ENCODE results near the gene PCDH9.

Gene PCDH9

GRCh38 chr13:66557357-66557756, 672.8 kb downstream of the PCDH9 start:
- DNase-seq, result no peak

- DNase-seq, result no peak
Observed at GRCh38 chr13:66556306-66556705, 673.8 kb downstream of the PCDH9 start.

GRCh38 chr13:66553391-66553790, 676.7 kb downstream of the PCDH9 start:
- no peak for DNase-seq

DNA sequence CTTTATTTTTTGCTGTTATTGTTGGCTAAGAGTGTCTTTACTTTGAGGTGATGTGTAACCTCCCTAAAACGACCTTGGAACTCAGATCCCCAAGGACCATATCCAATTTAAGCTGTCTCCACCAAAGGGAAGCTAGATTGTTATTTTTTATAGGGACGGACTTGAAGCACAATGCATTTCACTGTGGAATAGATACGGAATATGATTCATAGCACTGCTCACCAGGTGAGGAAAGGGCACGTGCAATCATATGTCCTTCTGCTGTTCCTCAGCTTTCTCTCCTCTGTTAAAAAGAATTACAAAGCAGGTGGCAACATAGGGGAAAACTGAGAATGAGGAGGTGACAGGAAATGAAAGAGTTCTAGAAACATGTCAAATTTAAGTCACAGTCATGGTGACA, 679.0 kb downstream of the PCDH9 start:
- no peak for DNase-seq

DNA sequence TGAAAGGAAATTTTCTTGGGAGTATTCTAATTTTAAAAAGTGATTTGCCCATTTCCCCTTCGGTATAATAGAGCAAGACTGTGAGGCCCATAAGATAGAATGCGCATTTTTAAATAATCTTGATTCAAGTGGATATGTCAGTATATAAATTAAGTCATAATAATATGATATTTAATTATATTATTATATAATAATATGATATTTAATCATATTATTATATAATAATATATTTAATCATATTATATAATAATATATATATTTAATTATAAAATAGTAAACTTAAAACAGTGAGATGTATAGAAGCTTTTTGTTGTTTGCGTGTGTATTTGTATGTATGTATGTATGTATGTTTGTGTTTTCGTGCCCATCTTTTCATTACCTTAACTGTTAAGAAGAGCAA, 682.5 kb downstream of the PCDH9 start:
- DNase-seq, result no peak

- DNase-seq, result no peak
Observed at GRCh38 chr13:66546534-66547379, 683.4 kb downstream of the PCDH9 start.

- no peak for DNase-seq
Observed at GRCh38 chr13:66543780-66544179, 686.4 kb downstream of the PCDH9 start.

DNA sequence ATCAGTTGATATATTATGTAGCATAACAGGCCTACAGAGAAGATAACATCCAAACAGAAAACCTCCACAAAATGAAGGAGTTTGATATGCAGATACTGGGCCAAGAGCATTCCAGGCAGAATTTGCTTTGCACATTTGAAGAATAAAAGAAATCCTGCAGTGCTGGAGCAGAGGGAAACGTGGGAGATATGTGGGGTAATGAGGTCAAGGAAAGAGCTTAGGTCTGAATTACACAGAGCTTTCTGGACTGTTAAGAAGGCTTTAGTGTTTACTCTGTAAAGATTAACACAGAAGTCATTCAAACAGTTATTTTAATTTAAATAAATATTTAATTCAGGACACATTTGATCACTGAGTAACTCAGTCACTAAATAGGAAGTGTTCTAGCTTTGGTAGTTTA, 692.7 kb downstream of the PCDH9 start:
- no peak for DNase-seq

DNA sequence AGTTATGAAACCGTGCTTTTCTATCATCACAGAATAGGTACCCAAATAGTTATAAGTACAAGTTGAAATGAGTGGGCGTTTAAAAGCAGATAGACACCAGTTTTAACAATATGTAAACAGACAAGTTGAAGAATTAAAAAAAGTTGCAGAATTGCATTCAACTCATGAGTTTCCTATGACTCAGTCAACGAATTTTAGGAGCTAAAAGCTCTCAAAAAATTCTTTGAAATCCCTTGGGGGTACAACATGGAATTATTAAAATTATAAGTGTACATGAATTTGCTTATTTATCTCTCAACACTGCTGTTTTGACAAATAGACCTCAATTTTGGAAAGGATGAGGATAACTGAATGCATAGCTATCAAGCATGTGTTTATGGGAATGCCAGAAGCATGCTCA, 693.4 kb downstream of the PCDH9 start:
- no peak for DNase-seq

DNA sequence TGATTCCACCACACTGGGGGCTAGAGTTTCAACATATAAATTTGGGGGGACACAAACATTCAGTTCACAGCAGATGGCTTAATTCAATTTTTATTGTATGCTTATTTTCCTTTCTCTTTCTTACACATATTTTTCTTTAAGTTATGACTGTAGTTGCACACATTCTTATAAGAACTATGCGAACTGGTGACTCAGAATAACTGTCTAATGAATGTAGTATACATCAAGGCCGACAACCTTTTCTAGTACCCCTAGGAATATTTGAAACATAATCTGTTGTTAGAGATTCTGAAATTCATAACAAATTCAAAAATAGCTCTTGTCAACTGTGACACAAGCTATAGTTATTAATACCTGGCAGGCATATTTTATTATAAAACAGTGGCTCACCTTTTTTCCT, 695.6 kb downstream of the PCDH9 start:
- DNase-seq, result no peak

GRCh38 chr13:66532845-66533244, 697.3 kb downstream of the PCDH9 start:
- no peak for DNase-seq

DNA sequence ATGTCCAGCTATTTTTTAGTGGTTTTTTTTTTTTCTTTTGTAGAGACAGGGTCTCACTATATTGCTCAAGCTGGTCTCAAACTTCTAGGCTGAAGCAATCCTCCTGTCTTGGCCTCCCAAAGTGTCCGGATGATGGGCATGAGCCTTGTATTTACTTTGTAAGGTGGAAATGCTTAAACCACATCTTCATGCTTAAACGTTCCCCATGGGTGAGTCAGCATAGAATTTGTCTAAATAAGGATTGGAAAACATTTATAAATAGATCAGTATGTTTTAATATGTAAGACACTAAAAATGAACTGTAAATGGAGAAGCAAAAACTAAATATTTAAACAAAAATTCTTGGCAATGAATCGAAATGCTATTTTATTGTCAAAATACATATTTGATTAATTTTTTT, 698.0 kb downstream of the PCDH9 start:
- DNase-seq, result no peak

- no peak for DNase-seq
Observed at GRCh38 chr13:66530686-66531085, 699.5 kb downstream of the PCDH9 start.

DNA sequence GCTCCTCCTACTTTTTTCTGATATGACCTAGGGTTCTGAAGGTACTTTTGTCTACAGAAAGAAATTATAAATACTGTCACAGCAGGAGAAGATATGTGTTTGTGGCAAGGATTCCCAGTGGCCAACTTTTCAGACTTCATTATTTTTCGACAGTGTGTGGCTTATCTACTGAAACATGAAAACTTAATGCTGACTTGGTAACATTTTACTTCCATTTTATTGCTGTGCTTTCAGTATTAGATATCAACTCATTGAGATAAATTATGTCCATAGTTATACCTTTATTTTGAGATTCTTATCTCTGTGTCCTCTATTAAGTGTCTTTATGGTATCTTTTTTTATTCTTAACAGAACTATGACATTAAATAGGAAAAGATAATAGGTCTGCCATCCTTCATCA, 700.0 kb downstream of the PCDH9 start:
- no peak for DNase-seq

GRCh38 chr13:66528944-66529576, 701.1 kb downstream of the PCDH9 start:
- DNase-seq, result no peak

- DNase-seq, result no peak
Observed at GRCh38 chr13:66528180-66528579, 702.0 kb downstream of the PCDH9 start.

GRCh38 chr13:66520511-66521355, 709.4 kb downstream of the PCDH9 start:
- DNase-seq, result no peak

- DNase-seq, result no peak
Observed at GRCh38 chr13:66519259-66519658, 710.9 kb downstream of the PCDH9 start.

- no peak for DNase-seq
Observed at GRCh38 chr13:66518068-66518467, 712.1 kb downstream of the PCDH9 start.

- no peak for DNase-seq
Observed at GRCh38 chr13:66513728-66514127, 716.4 kb downstream of the PCDH9 start.

DNA sequence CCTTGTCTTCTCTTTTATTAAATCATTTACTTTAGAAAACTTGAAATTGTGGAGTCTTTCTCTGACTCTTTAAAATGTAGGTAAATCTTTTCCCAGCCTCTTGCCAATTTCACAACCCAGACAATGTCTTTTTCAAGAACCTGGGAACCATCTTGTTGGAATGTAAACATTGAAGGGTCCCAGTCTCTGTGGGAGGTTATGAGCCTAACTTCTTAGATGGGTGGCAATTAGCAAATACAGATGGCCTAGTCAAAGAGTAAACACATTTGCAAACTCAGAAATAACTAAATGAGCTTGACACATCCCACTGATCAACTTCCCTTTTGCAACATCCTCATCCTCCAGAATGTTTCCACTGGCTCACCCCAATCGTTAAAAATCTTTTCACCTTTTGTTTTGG, 721.0 kb downstream of the PCDH9 start:
- DNase-seq, result no peak

DNA sequence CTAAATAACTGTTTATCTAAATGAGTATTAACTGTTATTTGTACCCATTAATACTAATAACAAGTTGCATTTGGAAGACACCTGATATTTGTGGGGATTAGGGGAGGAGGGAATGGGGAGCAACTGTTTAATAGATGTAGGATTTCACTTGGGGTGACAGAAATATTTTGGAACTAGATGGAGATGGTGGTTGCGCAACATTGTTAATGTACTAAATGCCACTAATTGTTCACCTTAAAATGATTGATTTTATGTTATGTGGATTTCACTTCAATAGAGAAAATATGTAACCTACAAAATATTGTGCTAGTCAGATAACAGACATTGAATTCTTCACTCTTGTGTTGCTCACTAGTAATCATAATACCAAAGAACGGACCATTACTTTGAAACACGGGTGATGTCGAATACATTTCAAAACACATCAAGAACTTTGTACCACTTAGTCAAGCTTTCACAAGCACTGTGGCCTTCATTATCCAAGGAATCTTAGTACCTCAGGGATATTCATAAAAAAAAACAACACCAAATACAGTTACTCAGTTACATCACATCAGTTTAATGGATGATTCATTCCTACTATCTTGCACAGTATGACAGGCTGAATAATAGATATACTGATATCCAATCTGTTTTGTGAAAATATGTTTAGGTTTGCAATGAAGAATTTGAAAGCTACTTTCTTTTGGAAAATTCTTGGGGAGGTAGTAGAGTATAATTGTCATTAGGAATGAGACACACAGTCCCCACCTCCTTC, 721.8 kb downstream of the PCDH9 start:
- DNase-seq, result no peak

DNA sequence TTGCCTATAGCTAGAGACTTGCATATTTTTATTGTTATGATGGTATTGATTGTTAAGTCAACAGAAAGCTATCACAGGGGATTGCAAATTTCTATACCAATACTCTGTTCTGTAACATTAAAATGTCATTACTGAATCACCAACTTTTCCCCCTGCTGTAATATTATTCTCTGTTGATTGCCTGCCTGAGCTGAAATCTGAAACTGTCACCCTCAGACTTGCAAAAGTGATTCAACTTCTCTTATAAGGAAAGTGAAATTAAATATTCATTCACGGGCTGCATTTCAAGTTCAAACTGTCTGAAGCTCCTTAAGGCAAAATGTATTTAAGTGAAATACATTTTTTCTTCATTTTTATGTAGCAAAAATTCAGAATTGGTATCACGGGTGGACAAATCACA, 723.2 kb downstream of the PCDH9 start:
- DNase-seq, result no peak

All from CD4-positive, alpha-beta T cell treated with Interleukin-1 beta for 1 hour (primary cell).